Measurements from ENCODE around the gene OPRD1.

Gene OPRD1

GRCh38 chr1:28914228-28915030 is 102.5 kb downstream of the OPRD1 start, which contains the start of gene EPB41:
TSS of gene EPB41 (plus strand) at chr1:28914569. CDS start at chr1:28987438, 72,869 bp downstream.
- peak; percentile 87 for DNase-seq

GRCh38 chr1:28915031-28915895 is 103.3 kb downstream of the OPRD1 start:
- no peak for DNase-seq

- DNase-seq: no peak
Measured at GRCh38 chr1:28917757-28918118, 105.8 kb downstream of the OPRD1 start.
